HG03025 (cell line): Measurements from ENCODE around the gene CYB561D2.

Experiments used
- ATAC-seq: cut with Tn5 transposase; IDR thresholded peaks from one replicate; pipeline ENCODE4 v1.9.1; 2021; ENCODE audit warnings: mild to moderate bottlenecking, moderate library complexity; ENCODE audit not compliant: unreplicated experiment, low FRiP score

CYB561D2 gene

GRCh38 chr3:50385754-50386153 is 35.1 kb downstream of the CYB561D2 start:
- ATAC-seq: no peak

GRCh38 chr3:50388016-50388719 is 37.5 kb downstream of the CYB561D2 start:
- ATAC-seq: no peak

- no peak for ATAC-seq
Measured at GRCh38 chr3:50388720-50389413, 38.2 kb downstream of the CYB561D2 start.

GRCh38 chr3:50389414-50389767 is 38.7 kb downstream of the CYB561D2 start:
- no peak for ATAC-seq

- ATAC-seq: no peak
Measured at GRCh38 chr3:50390508-50391224, 40.0 kb downstream of the CYB561D2 start.

GRCh38 chr3:50392101-50392715 is 41.5 kb downstream of the CYB561D2 start:
- ATAC-seq: no peak

GRCh38 chr3:50393061-50393460 is 42.4 kb downstream of the CYB561D2 start:
- ATAC-seq: no peak

GRCh38 chr3:50395070-50395860 is 44.6 kb downstream of the CYB561D2 start:
- no peak for ATAC-seq

- no peak for ATAC-seq
Measured at GRCh38 chr3:50396502-50396901, 45.8 kb downstream of the CYB561D2 start.

GRCh38 chr3:50401978-50402595 is 51.4 kb downstream of the CYB561D2 start:
- no peak for ATAC-seq
